H1 (cell line): ENCODE data around the gene ZNF226. TPM values are rescaled to one million over a fixed set of nuclear protein-coding genes. Genes with fewer than 3 reads are reported as not detected.

Source experiments
- CTCF ChIA-PET: fragments of 300-600 bp; sonication (Branson Sonifier 250); formaldehyde crosslinking; loops from one replicate; lab custom pipeline; 2021; ENCODE audit not compliant: partially characterized antibody; lab: Charles Lee
- POLR2A ChIA-PET: fragments of 300-600 bp; sonication (Branson Sonifier 250); formaldehyde crosslinking; loops from one replicate; lab custom pipeline; 2021; ENCODE audit warnings: inconsistent platforms; ENCODE audit not compliant: partially characterized antibody; lab: Charles Lee
- DNase-seq, 2 experiments: peaks; one replicate each; pipeline versions ENCODE4 v3.0.0 to v3.0.0-alpha.2; 2010 to 2022; ENCODE audit warnings: low spot score in 2 of 2, low read depth in 1 of 2, mixed read lengths in 1 of 2
- FAIRE-seq: peaks from 2 replicates; lab custom pipeline; 2011; peaks lifted over from hg19 to GRCh38; lab: Jason Lieb, UNC
- H2AFZ ChIP-seq: 2 replicates; pipeline ENCODE4 v1.8.1; 2012; ENCODE audit warnings: low read length, inconsistent platforms
- H2AK5ac ChIP-seq: 2 replicates; pipeline ENCODE4 v1.6.1; 2013; ENCODE audit warnings: low read depth, low read length
- H2BK120ac ChIP-seq: replicated peaks from 2 replicates; pipeline ENCODE3; 2013; ENCODE audit warnings: low read depth, low read length, inconsistent platforms
- H2BK12ac ChIP-seq: 2 replicates; pipeline ENCODE4 v1.6.1; 2013; ENCODE audit warnings: low read depth, low read length
- H2BK15ac ChIP-seq: 2 replicates; pipeline ENCODE4 v1.6.1; 2013; ENCODE audit warnings: low read length
- H2BK20ac ChIP-seq: 2 replicates; pipeline ENCODE4 v1.6.1; 2013; ENCODE audit warnings: low read length
- H2BK5ac ChIP-seq: 2 replicates; pipeline ENCODE4 v1.6.1; 2013; ENCODE audit warnings: low read depth, low read length
- H3K14ac ChIP-seq: 2 replicates; pipeline ENCODE4 v1.6.1; 2013; ENCODE audit warnings: inconsistent platforms; ENCODE audit not compliant: insufficient read length
- H3K18ac ChIP-seq: 2 replicates; pipeline ENCODE4 v1.6.1; 2013; ENCODE audit warnings: low read length; ENCODE audit errors: extremely low read depth
- H3K23ac ChIP-seq: 2 replicates; pipeline ENCODE4 v1.6.1; 2013; ENCODE audit warnings: inconsistent platforms; ENCODE audit not compliant: insufficient read length
- H3K23me2 ChIP-seq: 2 replicates; pipeline ENCODE4 v1.6.1; 2013; ENCODE audit warnings: low read depth, low read length
- H3K27ac ChIP-seq: 2 replicates; pipeline ENCODE4 v1.6.1; 2011; ENCODE audit warnings: low read depth, low read length, inconsistent platforms
- H3K27me3 ChIP-seq, 4 experiments: replicated peaks in 1 of 4; 1 replicate in 1 of 4; 2 replicates in 3 of 4; pipeline versions ENCODE4 v1.6.1 to v1.8.1; 2011 to 2013; ENCODE audit warnings: low read length in 3 of 4, mild to moderate bottlenecking in 3 of 4, inconsistent platforms in 2 of 4, mixed read lengths in 2 of 4, moderate library complexity in 1 of 4; ENCODE audit not compliant: control insufficient read depth in 3 of 4, insufficient read depth in 3 of 4; ENCODE audit errors: extremely low read depth in 1 of 4
- H3K36me3 ChIP-seq, 4 experiments: 2 replicates each; pipeline versions ENCODE4 v1.6.1 to v1.8.1; 2011 to 2013; ENCODE audit warnings: mild to moderate bottlenecking in 4 of 4, low read length in 3 of 4, moderate library complexity in 2 of 4, control low read depth in 1 of 4, inconsistent platforms in 1 of 4; ENCODE audit not compliant: insufficient read depth in 4 of 4, control insufficient read depth in 2 of 4
- H3K4ac ChIP-seq: replicated peaks from 2 replicates; pipeline ENCODE3; 2013; ENCODE audit warnings: low read length, low read depth, mixed read lengths, inconsistent platforms; ENCODE audit not compliant: insufficient read length
- H3K4me1 ChIP-seq, 4 experiments: replicated peaks in 1 of 4; 1 replicate in 1 of 4; 2 replicates in 3 of 4; pipeline versions ENCODE4 v1.6.1 to v1.8.1; 2011 to 2013; ENCODE audit warnings: low read length in 3 of 4, inconsistent platforms in 2 of 4, mixed read lengths in 1 of 4; ENCODE audit not compliant: insufficient read depth in 4 of 4, control insufficient read depth in 3 of 4
- H3K4me2 ChIP-seq, 2 experiments: 2 replicates each; pipeline versions ENCODE4 v1.6.1 to v1.8.1; 2011 to 2013; ENCODE audit warnings: low read depth in 2 of 2, low read length in 2 of 2, control low read depth in 1 of 2, inconsistent platforms in 1 of 2, mild to moderate bottlenecking in 1 of 2; ENCODE audit not compliant: insufficient read depth in 1 of 2
- H3K4me3 ChIP-seq, 4 experiments: fragments of 200-600, 300-600 bp in 1 of 4; sonication (generic), shearing (Covaris generic), sonication (Bioruptor Twin) in 1 of 4; 2 replicates each; pipeline versions ENCODE4 v1.5.1 to v1.8.1; 2011 to 2016; ENCODE audit warnings: low read length in 4 of 4, low read depth in 3 of 4, control low read depth in 2 of 4, inconsistent platforms in 2 of 4, mild to moderate bottlenecking in 2 of 4, mixed read lengths in 1 of 4, moderate library complexity in 1 of 4; ENCODE audit not compliant: insufficient read depth in 2 of 4; ENCODE audit errors: extremely low read depth in 1 of 4
- H3K56ac ChIP-seq: replicated peaks from 2 replicates; pipeline ENCODE3; 2013; ENCODE audit warnings: low read depth, mild to moderate bottlenecking, mixed read lengths, low read length, inconsistent platforms; ENCODE audit not compliant: insufficient read length
- H3K79me1 ChIP-seq: 2 replicates; pipeline ENCODE4 v1.6.1; 2013; ENCODE audit warnings: low read depth, low read length, control low read depth
- H3K79me2 ChIP-seq, 2 experiments: 2 replicates each; pipeline versions ENCODE4 v1.6.1 to v1.8.1; 2012 to 2013; ENCODE audit warnings: low read length in 2 of 2, mild to moderate bottlenecking in 2 of 2, inconsistent platforms in 1 of 2; ENCODE audit not compliant: insufficient read depth in 2 of 2, control insufficient read depth in 1 of 2
- H3K9ac ChIP-seq, 4 experiments: replicated peaks in 1 of 4; 1 replicate in 1 of 4; 2 replicates in 3 of 4; pipeline versions ENCODE4 v1.6.1 to v1.8.1; 2011 to 2013; ENCODE audit warnings: low read depth in 3 of 4, low read length in 3 of 4, control low read depth in 2 of 4, mild to moderate bottlenecking in 2 of 4, moderate library complexity in 2 of 4, inconsistent platforms in 1 of 4; ENCODE audit errors: extremely low read depth in 1 of 4
- H3K9me3 ChIP-seq, 2 experiments: 2 replicates each; pipeline versions ENCODE4 v1.6.1 to v1.8.1; 2012 to 2013; ENCODE audit warnings: mild to moderate bottlenecking in 2 of 2, moderate library complexity in 2 of 2, control low read depth in 1 of 2, inconsistent platforms in 1 of 2, low read depth in 1 of 2, low read length in 1 of 2, mixed read lengths in 1 of 2; ENCODE audit not compliant: insufficient read depth in 2 of 2
- H4K20me1 ChIP-seq, 2 experiments: replicated peaks in 1 of 2; 2 replicates each; pipeline versions ENCODE3 to v1.8.1; 2011 to 2013; ENCODE audit warnings: inconsistent platforms in 2 of 2, low read length in 2 of 2, mild to moderate bottlenecking in 1 of 2; ENCODE audit not compliant: insufficient read depth in 2 of 2, control insufficient read depth in 1 of 2
- H4K5ac ChIP-seq: 2 replicates; pipeline ENCODE4 v1.6.1; 2013; ENCODE audit warnings: low read length, low read depth, mixed read lengths, inconsistent platforms; ENCODE audit not compliant: insufficient read length
- H4K8ac ChIP-seq: 2 replicates; pipeline ENCODE4 v1.8.0; 2013; ENCODE audit warnings: mild to moderate bottlenecking, moderate library complexity, low read length, inconsistent platforms; ENCODE audit not compliant: insufficient read depth; ENCODE audit errors: extremely low read depth
- H4K91ac ChIP-seq: replicated peaks from 2 replicates; pipeline ENCODE3; 2013; ENCODE audit warnings: low read length, mixed read lengths, inconsistent platforms; ENCODE audit not compliant: insufficient read length
- BCL11A ChIP-seq, 2 experiments: IDR thresholded peaks; one replicate each; pipeline ENCODE4 v1.6.1; 2011; ENCODE audit warnings: low read depth in 2 of 2, low read length in 2 of 2, mild to moderate bottlenecking in 2 of 2
- CHD1 ChIP-seq: IDR thresholded peaks from 2 replicates; pipeline ENCODE4 v1.6.1; 2012; ENCODE audit warnings: low read depth, low read length, improper control_type of control experiment
- CREB1 ChIP-seq: IDR thresholded peaks from 2 replicates; pipeline ENCODE4 v1.6.1; 2012; ENCODE audit warnings: inconsistent platforms
- E2F6 ChIP-seq: IDR thresholded peaks from 2 replicates; pipeline ENCODE4 v1.6.1; 2012; ENCODE audit warnings: inconsistent platforms
- EP300 ChIP-seq, 2 experiments: IDR thresholded peaks; 1 replicate in 1 of 2; 2 replicates in 1 of 2; pipeline ENCODE4 v1.6.1; 2011 to 2012; ENCODE audit warnings: low read depth in 2 of 2, low read length in 2 of 2, mild to moderate bottlenecking in 2 of 2, borderline replicate concordance in 1 of 2, inconsistent platforms in 1 of 2, moderate library complexity in 1 of 2
- HDAC2 ChIP-seq, 2 experiments: fragments of 300-600 bp in 1 of 2; sonication (generic) in 1 of 2; IDR thresholded peaks; 2 replicates each; pipeline ENCODE4 v1.6.1; 2011 to 2012; ENCODE audit warnings: low read depth in 2 of 2, low read length in 2 of 2, mild to moderate bottlenecking in 2 of 2, moderate library complexity in 2 of 2, borderline replicate concordance in 1 of 2, inconsistent platforms in 1 of 2
- JUND ChIP-seq: IDR thresholded peaks from 2 replicates; pipeline ENCODE4 v1.6.1; 2011; ENCODE audit warnings: mild to moderate bottlenecking, improper control_type of control experiment, low read length
- POU5F1 ChIP-seq: IDR thresholded peaks from 2 replicates; pipeline ENCODE4 v1.6.1; 2011; ENCODE audit warnings: low read depth, mild to moderate bottlenecking, low read length, moderate library complexity
- SP1 ChIP-seq: IDR thresholded peaks from 2 replicates; pipeline ENCODE4 v1.6.1; 2011; ENCODE audit warnings: low read depth, low read length
- TAF1 ChIP-seq: IDR thresholded peaks from 2 replicates; pipeline ENCODE4 v1.6.1; 2011; ENCODE audit warnings: mild to moderate bottlenecking, low read depth, low read length
- USF2 ChIP-seq: IDR thresholded peaks from 2 replicates; pipeline ENCODE4 v1.6.1; 2011; ENCODE audit warnings: low read length, improper control_type of control experiment
- YY1 ChIP-seq: IDR thresholded peaks from 2 replicates; pipeline ENCODE4 v1.6.1; 2011; ENCODE audit warnings: low read depth, mild to moderate bottlenecking, low read length
- ZNF274 ChIP-seq: IDR thresholded peaks from 2 replicates; pipeline ENCODE4 v1.7.0; 2012; ENCODE audit warnings: low read length, borderline replicate concordance; ENCODE audit errors: extremely low read depth
- WGBS, 2 experiments: shearing (Covaris generic) in 1 of 2; methylation state at CpG; one replicate each; pipeline versions ENCODE4 v1.1.6 to v1.1.7; 2013 to 2015; ENCODE audit warnings: low lambda C conversion rate in 2 of 2, mixed read lengths in 2 of 2, inconsistent platforms in 1 of 2, low coverage in 1 of 2, missing lambda C conversion rate in 1 of 2; ENCODE audit not compliant: insufficient replicate concordance in 2 of 2, insufficient coverage in 1 of 2, insufficient read length in 1 of 2; ENCODE audit errors: extremely low coverage in 1 of 2, missing lambda C conversion rate in 1 of 2; 5-methylcytosine and 5-hydroxymethylcytosine counted together
- polyA plus RNA-seq, 7 experiments: library from polyadenylated mRNA; depleted of rRNA in 3 of 7; stranded (reverse) in 5 of 7; unstranded in 2 of 7; fragments of >200 nt in 5 of 7; fragments of 200-250 nt in 2 of 7; gene quantifications; 1 replicate in 5 of 7; 2 replicates in 1 of 7; 4 replicates in 1 of 7; pipeline versions ENCODE4 v1.2.1 to v1.2.3, GENCODE V29; 2011 to 2013; ENCODE audit warnings: missing spikeins in 2 of 7, mixed read lengths in 2 of 7
- total RNA-seq: library from RNA; stranded (reverse); fragmentation: NEBNext Ultra II Directional; extraction: Animal tissue kit (Norgen Biotek cat#: 25700); gene quantifications from 2 replicates; pipeline ENCODE4 v1.2.1, GENCODE V29; 2021

ZNF226 gene
- total and polyA plus RNA-seq, 2 of the 8 experiments (the other 6 are each of a cell fraction or from before 2014, with no cell fraction given): 4.1 to 18.3 TPM

DNA sequence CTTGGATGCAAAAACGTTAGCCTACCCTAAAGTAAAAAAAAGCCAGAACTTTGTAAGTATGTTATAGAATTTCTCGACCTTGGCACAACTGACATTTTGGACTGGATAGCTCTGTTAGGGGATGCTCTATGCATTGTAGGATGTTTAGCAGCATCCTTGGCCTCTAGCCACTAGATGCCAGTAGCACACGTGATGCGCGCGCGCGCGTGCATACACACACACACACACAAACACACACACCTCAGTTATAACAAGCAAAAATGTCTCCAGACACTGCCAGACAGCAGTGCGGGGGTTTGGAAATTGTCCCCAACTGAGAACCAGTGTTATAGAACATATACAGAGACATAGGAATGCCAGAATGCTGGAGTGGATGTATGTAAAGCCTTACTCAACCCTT is 17.2 kb downstream of the ZNF226 start:
- Histone ChIP-seq H2BK5ac (no peak overlapping the region), H2AK5ac (no peak overlapping the region), H2AFZ (no peak overlapping the region), H3K27me3 (no peaks in the 10 kb centered on the region), H3K27ac (no peak overlapping the region), H3K4me2 (no peak overlapping the region), H3K56ac (no peak overlapping the region), H4K5ac (no peak overlapping the region), H3K9me3 (peaks cover 8 to 14% of the 10 kb centered on the region in 2 experiments), H2BK15ac (no peak overlapping the region), H3K79me1 (no peaks in the 10 kb centered on the region), H3K9ac (no peak overlapping the region), H3K79me2 (no peaks in the 10 kb centered on the region), H2BK120ac (no peak overlapping the region), H2BK12ac (no peak overlapping the region), H4K8ac (no peak overlapping the region), H3K18ac (no peak overlapping the region), H3K4me3 (no peak overlapping the region), H3K4me1 (no peaks in the 10 kb centered on the region), H4K91ac (no peak overlapping the region), H2BK20ac (no peak overlapping the region), H3K36me3 (peaks cover 2 to 9% (median 3%) of the 10 kb centered on the region in 4 experiments; a peak in 6 of 8 replicates), H3K14ac (no peak overlapping the region), H3K23me2 (no peaks in the 10 kb centered on the region), H3K23ac (no peak overlapping the region), H4K20me1 (no peaks in the 10 kb centered on the region), H3K4ac (no peak overlapping the region)
- 89% methylated on average over 10 of the region's 10 CpGs; no CpG with 5 or more reads in 1 of the 2 experiments for WGBS, 2 experiments
- no peak for FAIRE-seq
- no peak for DNase-seq
- POLR2A ChIA-PET: interaction anchor here (1.7 kb wide), 1 partner anchor 17 kb away, joined by 6 read pairs; the partner anchor contains the start of gene ZNF226
- CTCF ChIA-PET: no interaction called here
- TF ChIP-seq BCL11A (IDR thresholded peaks at IDR 0.05; ENCODE audit: low read depth in 2 of 2, low read length in 2 of 2) (no peak), EP300 (IDR thresholded peaks at IDR 0.05; ENCODE audit: borderline replicate concordance in 1 of 2, low read depth in 2 of 2, low read length in 2 of 2) (no peak), CHD1 (no peak), YY1 (no peak), CREB1 (no peak), ZNF274 (no peak), HDAC2 (IDR thresholded peaks at IDR 0.05; ENCODE audit: borderline replicate concordance in 1 of 2, low read depth in 2 of 2, low read length in 2 of 2) (no peak), SP1 (no peak), POU5F1 (no peak), USF2 (no peak), JUND (no peak), TAF1 (no peak), E2F6 (no peak)
